Measurements from ENCODE around the gene SUMF1.

GRCh38 chr3:4471907-4472306 lies 4.8 kb upstream of the SUMF1 start:
- TF ChIP-seq CTCF (conservative IDR thresholded peaks at IDR 0.05; ENCODE audit: low read length) (no peak), EZH2phosphoT487 (IDR thresholded peaks at IDR 0.05; ENCODE audit: borderline replicate concordance) (no peak)
